HL-60 (cell line): ENCODE data around the gene EXOSC7.

Experiments used
- GABPA ChIP-seq: IDR thresholded peaks from 2 replicates; pipeline ENCODE4 v1.6.1; 2012; ENCODE audit warnings: low read depth
- POLR2AphosphoS5 ChIP-seq: IDR thresholded peaks from 2 replicates; pipeline ENCODE4 v1.6.1; 2012; ENCODE audit warnings: low read depth
- SPI1 ChIP-seq: IDR thresholded peaks from 2 replicates; pipeline ENCODE4 v1.6.1; 2012; ENCODE audit warnings: low read depth, mild to moderate bottlenecking, borderline replicate concordance
- TF ChIP-seq, protein P1 (sequence below): IDR thresholded peaks from one replicate; pipeline ENCODE4 v1.5.1; 2011; ENCODE audit warnings: low read length, control low read depth, inconsistent platforms; ENCODE audit not compliant: insufficient read depth
- TF ChIP-seq, protein P2 (sequence below): IDR thresholded peaks from 2 replicates; pipeline ENCODE4 v1.6.1; 2012; ENCODE audit warnings: low read depth; ENCODE audit not compliant: insufficient replicate concordance

DNA sequence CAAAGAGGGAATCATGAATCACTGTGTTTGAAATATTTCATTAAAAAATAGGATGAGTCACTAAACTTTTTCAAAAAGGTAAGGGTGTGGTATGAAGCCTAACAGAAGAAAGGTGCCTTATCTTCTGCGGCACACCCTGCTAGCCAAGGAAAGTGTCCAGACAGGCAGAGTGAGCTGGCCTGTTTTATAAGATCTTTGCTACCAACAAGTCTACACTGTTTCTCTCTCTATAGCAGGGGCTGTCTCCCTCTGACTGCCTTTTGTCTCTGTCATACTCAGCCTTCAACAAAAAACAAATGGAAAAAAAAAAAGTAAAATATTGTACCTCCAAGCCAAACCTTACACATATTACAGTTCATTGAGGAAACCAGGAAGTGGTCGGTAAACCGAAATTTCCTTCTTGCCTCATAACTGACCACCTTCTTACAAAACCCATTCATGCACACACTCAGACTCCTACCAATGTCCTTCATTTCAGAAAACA lies 9.2 kb upstream of the EXOSC7 start:
- TF ChIP-seq, protein P1, sequence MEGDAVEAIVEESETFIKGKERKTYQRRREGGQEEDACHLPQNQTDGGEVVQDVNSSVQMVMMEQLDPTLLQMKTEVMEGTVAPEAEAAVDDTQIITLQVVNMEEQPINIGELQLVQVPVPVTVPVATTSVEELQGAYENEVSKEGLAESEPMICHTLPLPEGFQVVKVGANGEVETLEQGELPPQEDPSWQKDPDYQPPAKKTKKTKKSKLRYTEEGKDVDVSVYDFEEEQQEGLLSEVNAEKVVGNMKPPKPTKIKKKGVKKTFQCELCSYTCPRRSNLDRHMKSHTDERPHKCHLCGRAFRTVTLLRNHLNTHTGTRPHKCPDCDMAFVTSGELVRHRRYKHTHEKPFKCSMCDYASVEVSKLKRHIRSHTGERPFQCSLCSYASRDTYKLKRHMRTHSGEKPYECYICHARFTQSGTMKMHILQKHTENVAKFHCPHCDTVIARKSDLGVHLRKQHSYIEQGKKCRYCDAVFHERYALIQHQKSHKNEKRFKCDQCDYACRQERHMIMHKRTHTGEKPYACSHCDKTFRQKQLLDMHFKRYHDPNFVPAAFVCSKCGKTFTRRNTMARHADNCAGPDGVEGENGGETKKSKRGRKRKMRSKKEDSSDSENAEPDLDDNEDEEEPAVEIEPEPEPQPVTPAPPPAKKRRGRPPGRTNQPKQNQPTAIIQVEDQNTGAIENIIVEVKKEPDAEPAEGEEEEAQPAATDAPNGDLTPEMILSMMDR: no peak
- peak; percentile 90 for TF ChIP-seq POLR2AphosphoS5
- no peak; the same call in 1 of the 2 replicates for TF ChIP-seq GABPA
- TF ChIP-seq, protein P2, sequence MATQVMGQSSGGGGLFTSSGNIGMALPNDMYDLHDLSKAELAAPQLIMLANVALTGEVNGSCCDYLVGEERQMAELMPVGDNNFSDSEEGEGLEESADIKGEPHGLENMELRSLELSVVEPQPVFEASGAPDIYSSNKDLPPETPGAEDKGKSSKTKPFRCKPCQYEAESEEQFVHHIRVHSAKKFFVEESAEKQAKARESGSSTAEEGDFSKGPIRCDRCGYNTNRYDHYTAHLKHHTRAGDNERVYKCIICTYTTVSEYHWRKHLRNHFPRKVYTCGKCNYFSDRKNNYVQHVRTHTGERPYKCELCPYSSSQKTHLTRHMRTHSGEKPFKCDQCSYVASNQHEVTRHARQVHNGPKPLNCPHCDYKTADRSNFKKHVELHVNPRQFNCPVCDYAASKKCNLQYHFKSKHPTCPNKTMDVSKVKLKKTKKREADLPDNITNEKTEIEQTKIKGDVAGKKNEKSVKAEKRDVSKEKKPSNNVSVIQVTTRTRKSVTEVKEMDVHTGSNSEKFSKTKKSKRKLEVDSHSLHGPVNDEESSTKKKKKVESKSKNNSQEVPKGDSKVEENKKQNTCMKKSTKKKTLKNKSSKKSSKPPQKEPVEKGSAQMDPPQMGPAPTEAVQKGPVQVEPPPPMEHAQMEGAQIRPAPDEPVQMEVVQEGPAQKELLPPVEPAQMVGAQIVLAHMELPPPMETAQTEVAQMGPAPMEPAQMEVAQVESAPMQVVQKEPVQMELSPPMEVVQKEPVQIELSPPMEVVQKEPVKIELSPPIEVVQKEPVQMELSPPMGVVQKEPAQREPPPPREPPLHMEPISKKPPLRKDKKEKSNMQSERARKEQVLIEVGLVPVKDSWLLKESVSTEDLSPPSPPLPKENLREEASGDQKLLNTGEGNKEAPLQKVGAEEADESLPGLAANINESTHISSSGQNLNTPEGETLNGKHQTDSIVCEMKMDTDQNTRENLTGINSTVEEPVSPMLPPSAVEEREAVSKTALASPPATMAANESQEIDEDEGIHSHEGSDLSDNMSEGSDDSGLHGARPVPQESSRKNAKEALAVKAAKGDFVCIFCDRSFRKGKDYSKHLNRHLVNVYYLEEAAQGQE: peak; percentile 66
- TF ChIP-seq SPI1: peak; percentile 87
